ENCODE results near the gene CWH43.
"Not testable (repeated sequence)": the region's sequence is repeated elsewhere in the genome, so short reads cannot be mapped to it uniquely, and the experiment has no call there.

- not testable (repeated sequence) for TF ChIP-seq CTCF (IDR thresholded peaks at IDR 0.05); TCF12 (IDR thresholded peaks at IDR 0.05); TEAD4 (IDR thresholded peaks at IDR 0.05; ENCODE audit: borderline replicate concordance, insufficient read depth); CHD2 (IDR thresholded peaks at IDR 0.05; ENCODE audit: low read length, partially characterized antibody); ZBTB33 (IDR thresholded peaks at IDR 0.05; ENCODE audit: borderline replicate concordance, low read depth); RAD21 (IDR thresholded peaks at IDR 0.05; ENCODE audit: low read length); USF1 (IDR thresholded peaks at IDR 0.05; ENCODE audit: borderline replicate concordance, low read depth); EZH2phosphoT487 (IDR thresholded peaks at IDR 0.05; ENCODE audit: borderline replicate concordance, low read depth); JUND (IDR thresholded peaks at IDR 0.05); EP300 (IDR thresholded peaks at IDR 0.05; ENCODE audit: borderline replicate concordance in 1 of 2, low read depth in 1 of 2, low read length in 1 of 2); ELF1 (IDR thresholded peaks at IDR 0.05); SIN3A (IDR thresholded peaks at IDR 0.05; ENCODE audit: borderline replicate concordance, low read depth, low read length)
Measured at GRCh38 chr4:48984005-48984404, 2.1 kb upstream of the CWH43 start.
